AG09319 (cell line): ENCODE results near the gene GPRC5B.

ENCODE experiments used
- DNase-seq: peaks from one replicate; pipeline ENCODE4 v3.0.0-alpha.2; 2010; ENCODE audit warnings: low read depth; ENCODE audit errors: extremely low read depth
- TF ChIP-seq, protein P1 (sequence below): IDR thresholded peaks from 2 replicates; pipeline ENCODE4 v1.5.1; 2011; ENCODE audit warnings: low read depth, mild to moderate bottlenecking, inconsistent platforms, low read length, moderate library complexity

GPRC5B gene

DNA sequence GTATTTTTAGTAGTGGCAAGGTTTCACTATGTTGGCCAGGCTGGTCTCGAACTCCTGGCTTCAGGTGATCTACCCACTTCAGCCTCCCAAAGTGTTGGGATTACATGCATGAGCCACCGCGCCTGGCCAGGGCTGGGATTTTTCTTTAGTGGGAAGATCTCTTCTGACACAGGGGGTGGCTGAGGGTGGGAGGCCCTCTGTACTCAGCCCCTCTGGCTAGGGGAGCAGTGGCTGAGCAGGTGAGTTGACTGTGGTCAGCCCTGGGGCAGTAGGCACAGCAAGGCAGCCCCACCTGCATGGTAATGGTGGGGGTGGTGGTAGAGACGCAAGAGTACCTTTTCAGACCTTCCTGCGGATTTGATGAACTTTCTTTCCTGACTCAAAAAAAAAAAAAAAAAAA lies 12.3 kb upstream of the GPRC5B start:
- TF ChIP-seq, protein P1, sequence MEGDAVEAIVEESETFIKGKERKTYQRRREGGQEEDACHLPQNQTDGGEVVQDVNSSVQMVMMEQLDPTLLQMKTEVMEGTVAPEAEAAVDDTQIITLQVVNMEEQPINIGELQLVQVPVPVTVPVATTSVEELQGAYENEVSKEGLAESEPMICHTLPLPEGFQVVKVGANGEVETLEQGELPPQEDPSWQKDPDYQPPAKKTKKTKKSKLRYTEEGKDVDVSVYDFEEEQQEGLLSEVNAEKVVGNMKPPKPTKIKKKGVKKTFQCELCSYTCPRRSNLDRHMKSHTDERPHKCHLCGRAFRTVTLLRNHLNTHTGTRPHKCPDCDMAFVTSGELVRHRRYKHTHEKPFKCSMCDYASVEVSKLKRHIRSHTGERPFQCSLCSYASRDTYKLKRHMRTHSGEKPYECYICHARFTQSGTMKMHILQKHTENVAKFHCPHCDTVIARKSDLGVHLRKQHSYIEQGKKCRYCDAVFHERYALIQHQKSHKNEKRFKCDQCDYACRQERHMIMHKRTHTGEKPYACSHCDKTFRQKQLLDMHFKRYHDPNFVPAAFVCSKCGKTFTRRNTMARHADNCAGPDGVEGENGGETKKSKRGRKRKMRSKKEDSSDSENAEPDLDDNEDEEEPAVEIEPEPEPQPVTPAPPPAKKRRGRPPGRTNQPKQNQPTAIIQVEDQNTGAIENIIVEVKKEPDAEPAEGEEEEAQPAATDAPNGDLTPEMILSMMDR = no peak
- no peak for DNase-seq

DNA sequence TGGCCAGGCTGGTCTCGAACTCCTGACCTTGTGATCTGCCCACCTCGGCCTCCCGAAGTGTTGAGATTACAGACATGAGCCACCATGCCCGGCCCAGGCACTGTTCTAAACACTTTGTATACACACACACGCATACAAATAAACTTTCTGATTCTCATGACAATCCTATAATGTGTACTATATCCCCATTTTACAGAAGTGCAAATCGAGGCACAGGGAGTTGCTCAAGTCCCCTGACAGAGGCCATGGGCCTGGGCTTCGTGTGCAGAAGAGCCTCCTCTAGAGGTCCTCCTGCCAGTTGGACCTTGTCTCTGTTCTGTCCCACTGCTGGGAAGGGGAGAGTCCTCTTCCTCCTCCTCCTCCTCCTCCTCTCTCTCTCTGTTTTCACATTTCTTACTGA lies 9.9 kb upstream of the GPRC5B start:
- no peak for DNase-seq
- TF ChIP-seq, protein P1 = no peak

DNA sequence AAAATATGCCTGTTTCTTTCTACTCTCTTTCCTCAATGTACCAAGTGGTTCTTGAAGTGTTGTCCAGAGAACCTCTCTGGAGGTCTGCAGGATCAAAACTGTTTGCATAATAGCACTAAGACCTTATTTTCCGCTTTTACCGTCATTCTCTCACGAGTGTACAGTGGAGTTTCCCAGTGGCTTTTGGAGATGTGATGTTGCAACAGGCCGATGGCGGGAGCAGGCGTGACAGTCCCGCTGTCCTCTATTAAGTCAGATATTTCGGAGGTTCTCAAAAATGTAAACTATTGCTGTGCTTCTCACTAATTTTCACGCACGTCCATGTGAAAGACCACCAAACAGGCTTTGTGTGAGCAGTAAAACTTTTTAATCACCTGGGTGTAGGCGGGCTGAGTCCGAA lies 8.3 kb upstream of the GPRC5B start:
- TF ChIP-seq, protein P1 = no peak
- no peak for DNase-seq

DNA sequence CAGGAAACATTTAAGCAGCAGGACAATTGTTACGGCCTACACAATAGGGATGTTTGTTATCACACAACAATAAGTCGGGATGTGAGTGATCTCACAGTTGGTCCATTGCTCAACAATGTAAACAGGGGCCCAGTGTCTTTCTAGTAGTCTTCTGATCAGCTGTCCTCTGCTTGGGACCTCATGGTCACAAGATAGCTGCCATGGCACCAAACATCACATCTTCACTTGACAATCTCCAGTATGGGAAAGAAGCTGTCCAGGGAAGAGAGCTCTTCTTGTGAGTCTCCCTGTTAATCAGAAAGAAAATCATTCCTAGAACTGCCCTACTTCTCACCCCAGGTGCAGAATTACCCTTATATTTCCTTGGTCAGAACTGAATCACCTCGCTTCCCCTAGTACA lies 6.3 kb upstream of the GPRC5B start:
- no peak for DNase-seq
- TF ChIP-seq, protein P1 = no peak

DNA sequence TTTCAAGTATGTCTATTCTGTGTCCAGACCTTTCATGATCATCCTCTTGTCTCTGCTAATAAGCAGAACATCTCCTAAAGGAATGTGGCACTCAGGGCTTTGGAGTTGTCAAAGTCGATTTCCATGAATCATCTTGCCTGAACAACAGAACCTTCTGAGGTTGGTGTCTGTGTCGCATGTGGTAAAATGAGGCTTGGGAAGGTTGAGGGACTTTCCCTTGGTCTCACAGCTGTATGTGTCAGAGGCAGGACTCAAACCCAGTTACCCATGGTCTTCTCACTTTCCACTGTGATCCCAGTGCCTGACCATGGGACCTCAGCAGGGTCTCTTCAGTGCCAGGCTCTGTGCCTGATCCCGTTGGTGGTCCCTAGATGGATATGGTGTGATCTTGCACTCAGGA lies 4.2 kb upstream of the GPRC5B start:
- no peak for DNase-seq
- TF ChIP-seq, protein P1 = no peak

DNA sequence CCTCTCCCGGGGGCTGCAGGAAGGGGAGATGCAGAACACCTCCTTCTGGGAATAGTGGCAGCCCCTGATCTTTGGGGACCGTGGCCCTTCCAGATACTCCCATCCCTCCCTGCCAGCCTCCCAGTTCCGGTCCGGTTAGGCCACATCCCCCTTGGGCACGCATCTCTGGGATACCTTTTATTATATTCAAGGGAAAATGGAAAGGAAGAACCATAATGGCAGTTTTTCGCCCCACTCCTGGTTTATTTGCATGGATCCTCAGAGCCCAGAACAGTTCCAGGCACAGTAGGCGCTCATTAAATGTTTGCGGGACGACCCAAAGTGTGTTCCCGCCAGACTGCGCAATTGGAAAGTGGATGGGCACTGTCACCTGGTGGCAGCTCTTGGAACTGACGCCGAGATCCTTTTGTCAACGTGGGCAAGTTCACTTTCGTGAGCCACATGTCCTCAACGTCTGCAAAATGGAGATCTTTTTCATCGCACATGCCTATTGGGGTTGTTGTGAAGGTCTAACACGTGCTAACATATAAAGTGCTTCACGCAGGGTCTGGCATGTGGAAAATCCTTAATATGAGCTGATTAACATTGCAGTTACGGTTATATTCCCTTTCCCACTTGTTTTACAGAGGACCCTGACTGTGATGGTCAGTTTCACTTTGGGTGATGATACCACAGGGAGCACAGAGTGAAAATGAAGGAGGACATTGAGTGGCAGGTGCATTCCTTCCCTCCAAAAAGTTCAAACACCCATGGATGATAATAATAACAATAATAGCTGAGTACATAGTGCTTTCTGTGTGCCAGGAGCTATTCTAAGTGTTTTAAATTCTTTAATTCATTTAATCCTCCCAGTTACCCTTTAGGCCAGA lies 1.7 kb upstream of the GPRC5B start:
- no peak for DNase-seq
- TF ChIP-seq, protein P1 = no peak; the same call in none of the 2 replicates

DNA sequence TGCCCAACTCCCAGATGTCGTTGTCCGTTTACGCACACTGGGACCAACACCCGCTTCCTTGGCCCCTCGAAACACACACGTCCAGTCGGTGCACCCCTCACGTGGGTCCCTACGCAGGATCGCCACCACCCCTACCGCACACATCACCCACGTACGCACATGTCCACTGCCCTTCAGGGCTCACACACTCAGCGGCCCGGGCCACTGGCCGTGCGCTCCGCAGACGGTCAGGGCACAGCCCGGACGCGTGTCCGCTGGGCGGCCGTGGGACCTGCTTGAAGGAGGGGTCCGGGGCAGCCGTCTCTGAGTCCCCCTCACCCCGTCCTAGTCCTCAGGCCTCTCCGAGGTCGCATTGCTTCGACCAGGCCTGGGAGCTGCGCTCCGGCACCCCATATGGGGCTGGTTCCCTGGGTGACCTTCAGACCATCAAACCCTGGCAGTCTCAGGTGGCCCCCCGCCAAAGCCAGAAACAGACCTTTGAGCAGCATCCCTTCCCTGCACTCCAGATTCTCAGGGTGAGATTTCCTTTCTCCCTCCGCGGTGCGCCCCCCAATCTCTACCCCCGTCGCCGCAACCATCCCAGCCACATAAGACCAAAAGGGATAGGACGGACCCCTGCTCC lies 914 bp upstream of the GPRC5B start:
- no peak for DNase-seq
- TF ChIP-seq, protein P1 = no peak
